H1 (cell line): ENCODE data around the gene EFCAB6. TPM values are rescaled to one million over a fixed set of nuclear protein-coding genes. Genes with fewer than 3 reads are reported as not detected.

ENCODE experiments used
- KDM4A ChIP-seq: IDR thresholded peaks from one replicate; pipeline ENCODE4 v1.7.1; 2012; ENCODE audit warnings: low read depth, mild to moderate bottlenecking, moderate library complexity, low read length, inconsistent platforms; ENCODE audit not compliant: severe bottlenecking
- PHF8 ChIP-seq: fragments of 200-600 bp; sonication (generic); conservative IDR thresholded peaks from 2 replicates; pipeline ENCODE4 v1.7.1; 2012; ENCODE audit warnings: low read depth, mild to moderate bottlenecking, inconsistent platforms, low read length, moderate library complexity
- polyA plus RNA-seq, 7 experiments: library from polyadenylated mRNA; depleted of rRNA in 3 of 7; stranded (reverse) in 5 of 7; unstranded in 2 of 7; fragments of >200 nt in 5 of 7; fragments of 200-250 nt in 2 of 7; gene quantifications; 1 replicate in 5 of 7; 2 replicates in 1 of 7; 4 replicates in 1 of 7; pipeline versions ENCODE4 v1.2.1 to v1.2.3, GENCODE V29; 2011 to 2013; ENCODE audit warnings: missing spikeins in 2 of 7, mixed read lengths in 2 of 7
- total RNA-seq: library from RNA; stranded (reverse); fragmentation: NEBNext Ultra II Directional; extraction: Animal tissue kit (Norgen Biotek cat#: 25700); gene quantifications from 2 replicates; pipeline ENCODE4 v1.2.1, GENCODE V29; 2021
- TF ChIP-seq, protein P1 (sequence below): fragments of 300-600 bp; sonication (generic); IDR thresholded peaks from 2 replicates; pipeline ENCODE4 v1.7.1; 2012; ENCODE audit warnings: low read length, moderate library complexity, mild to moderate bottlenecking, inconsistent platforms; ENCODE audit not compliant: insufficient replicate concordance

Gene EFCAB6
- total and polyA plus RNA-seq, 2 of the 8 experiments (the other 6 are each of a cell fraction or from before 2014, with no cell fraction given) = 0.32 to 1.7 TPM

DNA sequence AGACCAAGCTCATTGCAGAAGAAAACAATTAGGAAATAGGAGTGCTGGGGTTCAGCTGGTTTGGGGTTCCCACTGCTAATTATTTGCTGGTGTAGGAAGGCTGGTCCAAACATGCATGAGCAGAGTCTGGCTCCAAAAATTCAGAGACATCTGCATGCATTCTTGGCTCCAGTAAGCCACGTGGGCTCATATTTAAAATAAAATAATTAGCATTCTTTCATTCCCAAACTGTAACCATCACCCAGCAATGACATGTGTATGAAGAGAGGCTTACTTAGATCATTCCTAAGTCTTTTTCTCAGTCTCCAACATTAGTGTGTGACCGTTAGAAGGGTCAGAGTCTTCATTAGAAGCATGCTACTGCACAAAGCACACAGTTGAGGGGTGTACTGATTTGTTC lies 58.4 kb downstream of the EFCAB6 start (continued):
- TF ChIP-seq, protein P1, sequence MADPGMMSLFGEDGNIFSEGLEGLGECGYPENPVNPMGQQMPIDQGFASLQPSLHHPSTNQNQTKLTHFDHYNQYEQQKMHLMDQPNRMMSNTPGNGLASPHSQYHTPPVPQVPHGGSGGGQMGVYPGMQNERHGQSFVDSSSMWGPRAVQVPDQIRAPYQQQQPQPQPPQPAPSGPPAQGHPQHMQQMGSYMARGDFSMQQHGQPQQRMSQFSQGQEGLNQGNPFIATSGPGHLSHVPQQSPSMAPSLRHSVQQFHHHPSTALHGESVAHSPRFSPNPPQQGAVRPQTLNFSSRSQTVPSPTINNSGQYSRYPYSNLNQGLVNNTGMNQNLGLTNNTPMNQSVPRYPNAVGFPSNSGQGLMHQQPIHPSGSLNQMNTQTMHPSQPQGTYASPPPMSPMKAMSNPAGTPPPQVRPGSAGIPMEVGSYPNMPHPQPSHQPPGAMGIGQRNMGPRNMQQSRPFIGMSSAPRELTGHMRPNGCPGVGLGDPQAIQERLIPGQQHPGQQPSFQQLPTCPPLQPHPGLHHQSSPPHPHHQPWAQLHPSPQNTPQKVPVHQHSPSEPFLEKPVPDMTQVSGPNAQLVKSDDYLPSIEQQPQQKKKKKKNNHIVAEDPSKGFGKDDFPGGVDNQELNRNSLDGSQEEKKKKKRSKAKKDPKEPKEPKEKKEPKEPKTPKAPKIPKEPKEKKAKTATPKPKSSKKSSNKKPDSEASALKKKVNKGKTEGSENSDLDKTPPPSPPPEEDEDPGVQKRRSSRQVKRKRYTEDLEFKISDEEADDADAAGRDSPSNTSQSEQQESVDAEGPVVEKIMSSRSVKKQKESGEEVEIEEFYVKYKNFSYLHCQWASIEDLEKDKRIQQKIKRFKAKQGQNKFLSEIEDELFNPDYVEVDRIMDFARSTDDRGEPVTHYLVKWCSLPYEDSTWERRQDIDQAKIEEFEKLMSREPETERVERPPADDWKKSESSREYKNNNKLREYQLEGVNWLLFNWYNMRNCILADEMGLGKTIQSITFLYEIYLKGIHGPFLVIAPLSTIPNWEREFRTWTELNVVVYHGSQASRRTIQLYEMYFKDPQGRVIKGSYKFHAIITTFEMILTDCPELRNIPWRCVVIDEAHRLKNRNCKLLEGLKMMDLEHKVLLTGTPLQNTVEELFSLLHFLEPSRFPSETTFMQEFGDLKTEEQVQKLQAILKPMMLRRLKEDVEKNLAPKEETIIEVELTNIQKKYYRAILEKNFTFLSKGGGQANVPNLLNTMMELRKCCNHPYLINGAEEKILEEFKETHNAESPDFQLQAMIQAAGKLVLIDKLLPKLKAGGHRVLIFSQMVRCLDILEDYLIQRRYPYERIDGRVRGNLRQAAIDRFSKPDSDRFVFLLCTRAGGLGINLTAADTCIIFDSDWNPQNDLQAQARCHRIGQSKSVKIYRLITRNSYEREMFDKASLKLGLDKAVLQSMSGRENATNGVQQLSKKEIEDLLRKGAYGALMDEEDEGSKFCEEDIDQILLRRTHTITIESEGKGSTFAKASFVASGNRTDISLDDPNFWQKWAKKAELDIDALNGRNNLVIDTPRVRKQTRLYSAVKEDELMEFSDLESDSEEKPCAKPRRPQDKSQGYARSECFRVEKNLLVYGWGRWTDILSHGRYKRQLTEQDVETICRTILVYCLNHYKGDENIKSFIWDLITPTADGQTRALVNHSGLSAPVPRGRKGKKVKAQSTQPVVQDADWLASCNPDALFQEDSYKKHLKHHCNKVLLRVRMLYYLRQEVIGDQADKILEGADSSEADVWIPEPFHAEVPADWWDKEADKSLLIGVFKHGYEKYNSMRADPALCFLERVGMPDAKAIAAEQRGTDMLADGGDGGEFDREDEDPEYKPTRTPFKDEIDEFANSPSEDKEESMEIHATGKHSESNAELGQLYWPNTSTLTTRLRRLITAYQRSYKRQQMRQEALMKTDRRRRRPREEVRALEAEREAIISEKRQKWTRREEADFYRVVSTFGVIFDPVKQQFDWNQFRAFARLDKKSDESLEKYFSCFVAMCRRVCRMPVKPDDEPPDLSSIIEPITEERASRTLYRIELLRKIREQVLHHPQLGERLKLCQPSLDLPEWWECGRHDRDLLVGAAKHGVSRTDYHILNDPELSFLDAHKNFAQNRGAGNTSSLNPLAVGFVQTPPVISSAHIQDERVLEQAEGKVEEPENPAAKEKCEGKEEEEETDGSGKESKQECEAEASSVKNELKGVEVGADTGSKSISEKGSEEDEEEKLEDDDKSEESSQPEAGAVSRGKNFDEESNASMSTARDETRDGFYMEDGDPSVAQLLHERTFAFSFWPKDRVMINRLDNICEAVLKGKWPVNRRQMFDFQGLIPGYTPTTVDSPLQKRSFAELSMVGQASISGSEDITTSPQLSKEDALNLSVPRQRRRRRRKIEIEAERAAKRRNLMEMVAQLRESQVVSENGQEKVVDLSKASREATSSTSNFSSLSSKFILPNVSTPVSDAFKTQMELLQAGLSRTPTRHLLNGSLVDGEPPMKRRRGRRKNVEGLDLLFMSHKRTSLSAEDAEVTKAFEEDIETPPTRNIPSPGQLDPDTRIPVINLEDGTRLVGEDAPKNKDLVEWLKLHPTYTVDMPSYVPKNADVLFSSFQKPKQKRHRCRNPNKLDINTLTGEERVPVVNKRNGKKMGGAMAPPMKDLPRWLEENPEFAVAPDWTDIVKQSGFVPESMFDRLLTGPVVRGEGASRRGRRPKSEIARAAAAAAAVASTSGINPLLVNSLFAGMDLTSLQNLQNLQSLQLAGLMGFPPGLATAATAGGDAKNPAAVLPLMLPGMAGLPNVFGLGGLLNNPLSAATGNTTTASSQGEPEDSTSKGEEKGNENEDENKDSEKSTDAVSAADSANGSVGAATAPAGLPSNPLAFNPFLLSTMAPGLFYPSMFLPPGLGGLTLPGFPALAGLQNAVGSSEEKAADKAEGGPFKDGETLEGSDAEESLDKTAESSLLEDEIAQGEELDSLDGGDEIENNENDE = no peak
- TF ChIP-seq PHF8 (no peak), KDM4A (no peak)
- TF ChIP-seq, all 59 proteins: peak for 0
